Measurements from ENCODE around the gene CRBN.

DNA sequence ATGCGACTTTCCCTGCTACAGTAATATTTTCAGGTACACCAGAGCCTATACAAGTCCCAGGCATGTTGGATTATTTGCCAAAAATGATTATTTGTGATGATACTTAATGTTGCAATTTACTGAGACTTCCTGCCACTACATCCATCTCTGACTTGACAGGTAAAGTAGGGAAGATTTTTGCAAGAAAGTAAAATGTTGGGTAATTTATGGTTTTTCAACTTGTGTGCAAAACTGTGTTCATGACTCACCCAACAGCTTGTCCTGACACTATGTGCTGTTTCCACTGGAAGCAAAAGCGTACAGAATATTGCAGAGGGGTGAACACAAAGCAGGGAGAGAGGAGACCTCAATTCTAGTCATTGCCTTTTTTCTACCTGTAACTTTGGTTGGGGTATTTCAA is 5.4 kb upstream of the CRBN start:
- TF ChIP-seq, protein P1, sequence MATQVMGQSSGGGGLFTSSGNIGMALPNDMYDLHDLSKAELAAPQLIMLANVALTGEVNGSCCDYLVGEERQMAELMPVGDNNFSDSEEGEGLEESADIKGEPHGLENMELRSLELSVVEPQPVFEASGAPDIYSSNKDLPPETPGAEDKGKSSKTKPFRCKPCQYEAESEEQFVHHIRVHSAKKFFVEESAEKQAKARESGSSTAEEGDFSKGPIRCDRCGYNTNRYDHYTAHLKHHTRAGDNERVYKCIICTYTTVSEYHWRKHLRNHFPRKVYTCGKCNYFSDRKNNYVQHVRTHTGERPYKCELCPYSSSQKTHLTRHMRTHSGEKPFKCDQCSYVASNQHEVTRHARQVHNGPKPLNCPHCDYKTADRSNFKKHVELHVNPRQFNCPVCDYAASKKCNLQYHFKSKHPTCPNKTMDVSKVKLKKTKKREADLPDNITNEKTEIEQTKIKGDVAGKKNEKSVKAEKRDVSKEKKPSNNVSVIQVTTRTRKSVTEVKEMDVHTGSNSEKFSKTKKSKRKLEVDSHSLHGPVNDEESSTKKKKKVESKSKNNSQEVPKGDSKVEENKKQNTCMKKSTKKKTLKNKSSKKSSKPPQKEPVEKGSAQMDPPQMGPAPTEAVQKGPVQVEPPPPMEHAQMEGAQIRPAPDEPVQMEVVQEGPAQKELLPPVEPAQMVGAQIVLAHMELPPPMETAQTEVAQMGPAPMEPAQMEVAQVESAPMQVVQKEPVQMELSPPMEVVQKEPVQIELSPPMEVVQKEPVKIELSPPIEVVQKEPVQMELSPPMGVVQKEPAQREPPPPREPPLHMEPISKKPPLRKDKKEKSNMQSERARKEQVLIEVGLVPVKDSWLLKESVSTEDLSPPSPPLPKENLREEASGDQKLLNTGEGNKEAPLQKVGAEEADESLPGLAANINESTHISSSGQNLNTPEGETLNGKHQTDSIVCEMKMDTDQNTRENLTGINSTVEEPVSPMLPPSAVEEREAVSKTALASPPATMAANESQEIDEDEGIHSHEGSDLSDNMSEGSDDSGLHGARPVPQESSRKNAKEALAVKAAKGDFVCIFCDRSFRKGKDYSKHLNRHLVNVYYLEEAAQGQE (IDR thresholded peaks at IDR 0.05; ENCODE audit: insufficient read depth in 1 of 2, low read depth in 2 of 2, low read length in 1 of 2) = no peak
- TF ChIP-seq, protein P2, sequence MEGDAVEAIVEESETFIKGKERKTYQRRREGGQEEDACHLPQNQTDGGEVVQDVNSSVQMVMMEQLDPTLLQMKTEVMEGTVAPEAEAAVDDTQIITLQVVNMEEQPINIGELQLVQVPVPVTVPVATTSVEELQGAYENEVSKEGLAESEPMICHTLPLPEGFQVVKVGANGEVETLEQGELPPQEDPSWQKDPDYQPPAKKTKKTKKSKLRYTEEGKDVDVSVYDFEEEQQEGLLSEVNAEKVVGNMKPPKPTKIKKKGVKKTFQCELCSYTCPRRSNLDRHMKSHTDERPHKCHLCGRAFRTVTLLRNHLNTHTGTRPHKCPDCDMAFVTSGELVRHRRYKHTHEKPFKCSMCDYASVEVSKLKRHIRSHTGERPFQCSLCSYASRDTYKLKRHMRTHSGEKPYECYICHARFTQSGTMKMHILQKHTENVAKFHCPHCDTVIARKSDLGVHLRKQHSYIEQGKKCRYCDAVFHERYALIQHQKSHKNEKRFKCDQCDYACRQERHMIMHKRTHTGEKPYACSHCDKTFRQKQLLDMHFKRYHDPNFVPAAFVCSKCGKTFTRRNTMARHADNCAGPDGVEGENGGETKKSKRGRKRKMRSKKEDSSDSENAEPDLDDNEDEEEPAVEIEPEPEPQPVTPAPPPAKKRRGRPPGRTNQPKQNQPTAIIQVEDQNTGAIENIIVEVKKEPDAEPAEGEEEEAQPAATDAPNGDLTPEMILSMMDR (IDR thresholded peaks at IDR 0.05) = no peak
